ENCODE results near the gene WEE1. TPM values are rescaled to one million over a fixed set of nuclear protein-coding genes. Genes with fewer than 3 reads are reported as not detected.

The WEE1 gene
- total RNA-seq, 4 donors from 2014 or later, result 8.0 to 13.8 (median 13.1) TPM

- TF ChIP-seq, protein P1, sequence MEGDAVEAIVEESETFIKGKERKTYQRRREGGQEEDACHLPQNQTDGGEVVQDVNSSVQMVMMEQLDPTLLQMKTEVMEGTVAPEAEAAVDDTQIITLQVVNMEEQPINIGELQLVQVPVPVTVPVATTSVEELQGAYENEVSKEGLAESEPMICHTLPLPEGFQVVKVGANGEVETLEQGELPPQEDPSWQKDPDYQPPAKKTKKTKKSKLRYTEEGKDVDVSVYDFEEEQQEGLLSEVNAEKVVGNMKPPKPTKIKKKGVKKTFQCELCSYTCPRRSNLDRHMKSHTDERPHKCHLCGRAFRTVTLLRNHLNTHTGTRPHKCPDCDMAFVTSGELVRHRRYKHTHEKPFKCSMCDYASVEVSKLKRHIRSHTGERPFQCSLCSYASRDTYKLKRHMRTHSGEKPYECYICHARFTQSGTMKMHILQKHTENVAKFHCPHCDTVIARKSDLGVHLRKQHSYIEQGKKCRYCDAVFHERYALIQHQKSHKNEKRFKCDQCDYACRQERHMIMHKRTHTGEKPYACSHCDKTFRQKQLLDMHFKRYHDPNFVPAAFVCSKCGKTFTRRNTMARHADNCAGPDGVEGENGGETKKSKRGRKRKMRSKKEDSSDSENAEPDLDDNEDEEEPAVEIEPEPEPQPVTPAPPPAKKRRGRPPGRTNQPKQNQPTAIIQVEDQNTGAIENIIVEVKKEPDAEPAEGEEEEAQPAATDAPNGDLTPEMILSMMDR (IDR thresholded peaks at IDR 0.05; ENCODE audit: low read depth), result no peak
Measured at GRCh38 chr11:9601876-9602199, 28.4 kb downstream of the WEE1 start.

DNA sequence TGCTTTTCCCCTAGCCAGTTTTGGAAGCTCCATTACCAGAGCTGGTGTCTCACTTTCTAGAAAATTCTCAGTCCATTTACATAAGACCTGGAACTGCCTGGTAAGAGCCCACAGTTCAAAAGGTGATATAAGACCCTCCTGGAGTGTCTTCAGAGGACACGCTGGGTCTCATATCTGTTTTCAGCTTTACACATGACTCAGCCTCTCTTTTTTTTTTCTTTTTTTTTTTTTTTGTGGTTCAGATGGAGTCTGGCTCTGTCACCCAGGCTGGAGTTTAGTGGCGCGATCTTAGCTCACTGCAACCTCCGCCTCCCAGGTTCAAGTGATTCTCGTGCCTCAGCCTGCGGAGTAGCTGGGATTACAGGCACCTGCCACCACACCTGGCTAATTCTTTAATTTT is 30.7 kb downstream of the WEE1 start:
- TF ChIP-seq, protein P1 (IDR thresholded peaks at IDR 0.05; ENCODE audit: low read depth), result no peak

- TF ChIP-seq, protein P1 (IDR thresholded peaks at IDR 0.05; ENCODE audit: low read depth), result no peak
Measured at GRCh38 chr11:9605742-9606141, 32.3 kb downstream of the WEE1 start.

DNA sequence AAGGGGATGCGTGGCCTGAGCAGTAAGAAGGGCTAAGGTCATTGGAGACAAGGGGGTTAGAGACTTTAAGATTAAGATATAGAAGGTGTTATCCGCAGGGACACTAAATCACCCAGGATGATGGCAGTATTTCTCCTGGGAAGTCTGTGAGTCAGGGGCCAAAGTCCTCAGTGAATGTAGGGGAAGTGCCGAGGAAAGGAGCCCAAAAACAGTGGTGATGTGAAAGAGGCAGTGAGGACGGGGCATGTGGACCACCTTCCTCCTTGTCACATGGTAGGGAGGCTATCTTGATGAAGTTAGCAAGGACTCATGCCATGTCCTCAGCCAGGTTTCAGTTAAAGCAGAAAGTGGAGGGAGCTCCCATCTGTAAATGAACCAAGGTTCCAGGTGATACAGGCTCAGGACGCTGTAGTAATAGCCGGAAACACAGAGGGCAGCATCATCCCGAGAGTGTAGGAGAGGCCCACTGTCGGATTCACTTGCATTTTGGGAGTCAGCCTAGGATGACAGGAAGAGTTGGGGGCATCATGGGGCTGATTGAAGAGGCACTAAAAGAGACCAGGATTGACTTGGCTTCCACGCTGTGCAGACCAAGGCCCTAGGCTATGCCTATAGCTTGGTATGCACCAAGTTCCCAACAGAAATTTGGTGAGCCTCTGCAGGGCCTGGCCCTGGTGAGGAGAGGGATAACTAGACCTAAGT is 33.5 kb downstream of the WEE1 start:
- TF ChIP-seq, protein P1 (IDR thresholded peaks at IDR 0.05; ENCODE audit: low read depth), result no peak

GRCh38 chr11:9607511-9607899 is 34.0 kb downstream of the WEE1 start:
- TF ChIP-seq, protein P1 (IDR thresholded peaks at IDR 0.05; ENCODE audit: low read depth), result no peak

GRCh38 chr11:9609002-9609759 is 35.7 kb downstream of the WEE1 start:
- TF ChIP-seq, protein P1 (IDR thresholded peaks at IDR 0.05; ENCODE audit: low read depth), result no peak

DNA sequence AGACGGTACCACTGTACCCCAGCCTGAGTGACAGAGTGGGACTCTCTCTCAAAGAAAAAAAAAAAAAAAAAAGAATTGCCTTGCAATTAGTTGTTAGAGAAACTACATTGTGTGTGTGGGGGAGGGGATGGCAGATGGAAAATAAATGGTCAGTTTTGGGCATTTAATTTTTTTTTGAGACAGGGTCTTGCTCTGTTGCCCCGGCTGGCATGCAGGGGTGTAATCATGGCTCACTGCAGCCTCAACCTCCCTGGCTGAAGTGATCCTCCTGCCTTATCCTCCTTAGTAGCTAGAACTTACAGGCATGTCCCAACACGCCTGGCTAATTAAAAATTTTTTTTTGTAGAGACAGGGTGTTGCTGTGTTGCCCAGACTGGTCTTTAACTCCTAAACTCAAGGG is 36.4 kb downstream of the WEE1 start:
- TF ChIP-seq, protein P1 (IDR thresholded peaks at IDR 0.05; ENCODE audit: low read depth), result no peak
